PC-9 (cell line): Measurements from ENCODE around the gene SCYGR3.

Source experiments
- CTCF ChIP-seq: fragments of 200-600 bp; sonication (generic); conservative IDR thresholded peaks from 2 replicates; pipeline ENCODE4 v1.6.1; 2017; ENCODE audit warnings: mixed run types, antibody characterized with exemption, mild to moderate bottlenecking, moderate library complexity
- EZH2 ChIP-seq: fragments of 200-600 bp; sonication (generic); IDR thresholded peaks from 2 replicates; pipeline ENCODE4 v1.8.0; 2017; ENCODE audit warnings: antibody characterized with exemption, low read depth

- TF ChIP-seq CTCF (no peak), EZH2 (no peak)
Observed at GRCh38 chr2:227655454-227655853, 40.8 kb upstream of the SCYGR3 start.
